GM19455 (cell line): ENCODE measurements around the gene CEP170B.
"Not testable (repeated sequence)": the region's sequence is repeated elsewhere in the genome, so short reads cannot be mapped to it uniquely, and the experiment has no call there.

ENCODE experiments used
- ATAC-seq: cut with Tn5 transposase; IDR thresholded peaks from one replicate; pipeline ENCODE4 v1.9.1; 2021; ENCODE audit not compliant: unreplicated experiment

CEP170B gene

GRCh38 chr14:104865081-104865630 is at the start of gene CEP170B:
TSS of gene CEP170B (plus strand) at chr14:104865268. CDS start at chr14:104868451, 3,183 bp downstream.
- no peak for ATAC-seq

- ATAC-seq, result no peak
Observed at GRCh38 chr14:104816616-104816884, 48.5 kb upstream of the CEP170B start.

- ATAC-seq, result no peak
Observed at GRCh38 chr14:104817930-104818713, 46.9 kb upstream of the CEP170B start.

DNA sequence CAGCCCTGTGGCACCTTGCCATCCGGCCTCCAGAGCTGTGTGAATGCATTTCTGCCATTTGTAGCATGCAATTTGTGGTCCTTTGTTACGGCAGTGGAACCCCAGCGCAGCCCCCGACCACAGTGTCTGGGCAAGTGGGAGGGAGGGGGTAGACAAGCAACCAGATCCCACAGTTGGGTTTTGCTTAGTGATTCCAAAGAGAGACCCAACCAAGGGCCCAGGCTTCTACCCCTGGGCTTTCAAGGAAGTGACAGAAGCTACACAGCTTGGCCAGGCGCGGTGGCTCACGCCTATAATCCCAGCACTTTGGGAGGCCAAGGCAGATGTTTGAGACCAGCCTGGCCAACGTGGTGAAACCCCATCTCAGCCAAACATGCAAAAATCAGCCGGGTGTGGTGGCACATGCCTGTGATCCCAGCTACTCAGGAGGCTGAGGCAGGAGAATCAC is 46.3 kb upstream of the CEP170B start:
- ATAC-seq, result no peak

DNA sequence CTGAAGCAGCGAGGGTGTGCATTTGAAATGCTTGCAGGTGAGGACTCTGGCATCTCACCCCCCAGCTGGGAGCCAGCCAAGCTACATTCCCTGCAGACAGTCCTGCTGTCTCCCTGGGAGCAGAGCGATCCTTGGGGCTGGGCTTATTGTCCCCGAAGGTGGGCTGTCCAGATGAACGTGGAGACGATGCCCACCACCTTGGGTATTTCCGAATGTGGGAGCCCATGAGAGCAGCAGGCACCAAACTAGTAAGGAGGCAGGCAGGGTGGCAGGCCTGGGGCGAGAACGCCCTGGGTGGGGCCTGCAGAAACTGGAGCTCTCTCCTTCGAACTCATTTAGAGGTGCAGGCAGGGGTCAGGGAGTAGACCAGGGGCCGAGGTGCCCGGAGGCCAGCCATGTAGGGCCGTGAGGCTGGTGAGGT is 45.7 kb upstream of the CEP170B start:
- ATAC-seq, result no peak

GRCh38 chr14:104820669-104821228 is 44.3 kb upstream of the CEP170B start:
- no peak for ATAC-seq

DNA sequence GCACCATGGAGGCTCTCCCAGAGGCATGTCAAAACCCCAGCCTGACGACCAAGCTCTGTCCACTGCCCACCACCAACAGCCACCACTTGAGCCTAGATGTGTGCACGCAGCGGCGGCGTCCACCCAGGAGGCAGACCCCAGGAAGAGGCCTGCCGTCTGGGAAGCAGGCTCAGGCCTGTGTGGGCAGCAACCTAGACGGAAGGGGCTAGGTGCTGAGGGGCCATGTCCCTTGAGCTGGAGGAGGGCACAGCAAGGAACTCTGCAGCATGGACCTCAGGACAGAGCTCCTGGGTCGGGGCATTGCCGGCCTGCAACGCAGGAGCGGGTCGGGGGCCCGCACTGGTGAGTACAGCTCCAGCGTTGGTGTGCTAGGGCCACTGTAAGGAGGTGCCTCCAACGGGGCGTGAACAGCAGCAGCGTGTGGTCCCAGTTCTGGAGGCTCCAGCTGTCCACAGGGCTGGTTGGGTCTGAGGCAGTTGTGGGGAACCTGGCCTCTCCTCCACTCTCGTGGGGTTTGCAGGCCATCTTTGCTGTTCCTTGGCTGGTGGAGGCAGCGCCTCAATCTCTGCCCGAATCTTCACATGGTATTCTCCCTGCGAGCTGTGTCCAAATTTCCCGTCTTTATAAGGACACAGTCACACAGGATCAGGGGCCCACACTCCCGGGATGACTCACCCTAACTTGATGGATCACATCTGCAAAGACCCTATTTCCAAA is 43.7 kb upstream of the CEP170B start:
- no peak for ATAC-seq

DNA sequence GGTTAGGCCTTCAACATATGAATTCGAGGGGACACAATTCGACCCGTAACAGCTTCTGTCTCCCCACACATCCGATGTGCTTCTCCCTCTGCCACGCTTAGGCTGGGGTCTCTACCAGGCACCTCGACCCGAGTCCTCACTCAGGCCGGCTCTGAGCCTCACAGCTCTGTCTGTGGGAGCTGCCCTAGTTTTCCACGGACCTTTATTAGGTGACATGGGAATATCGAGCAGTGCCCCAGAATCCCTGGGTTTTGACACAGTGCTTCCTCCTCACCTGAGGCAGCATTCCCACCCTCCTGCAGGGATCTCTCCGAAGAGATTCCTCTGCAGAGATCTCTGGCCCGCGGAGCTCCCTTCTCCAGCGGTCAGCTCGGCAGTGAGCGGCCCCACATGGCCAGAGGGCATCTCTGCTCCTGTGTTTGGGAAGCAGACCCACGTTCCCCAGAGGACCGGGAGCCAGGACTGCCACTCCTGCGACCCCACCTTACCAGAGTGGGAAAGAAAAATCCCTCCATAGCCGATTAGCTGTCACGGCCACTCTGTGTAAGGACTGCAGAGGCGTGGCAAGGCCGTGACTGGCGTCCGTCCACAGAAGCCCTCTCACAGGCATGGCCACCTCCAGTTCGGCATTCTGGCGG is 43.0 kb upstream of the CEP170B start:
- no peak for ATAC-seq

DNA sequence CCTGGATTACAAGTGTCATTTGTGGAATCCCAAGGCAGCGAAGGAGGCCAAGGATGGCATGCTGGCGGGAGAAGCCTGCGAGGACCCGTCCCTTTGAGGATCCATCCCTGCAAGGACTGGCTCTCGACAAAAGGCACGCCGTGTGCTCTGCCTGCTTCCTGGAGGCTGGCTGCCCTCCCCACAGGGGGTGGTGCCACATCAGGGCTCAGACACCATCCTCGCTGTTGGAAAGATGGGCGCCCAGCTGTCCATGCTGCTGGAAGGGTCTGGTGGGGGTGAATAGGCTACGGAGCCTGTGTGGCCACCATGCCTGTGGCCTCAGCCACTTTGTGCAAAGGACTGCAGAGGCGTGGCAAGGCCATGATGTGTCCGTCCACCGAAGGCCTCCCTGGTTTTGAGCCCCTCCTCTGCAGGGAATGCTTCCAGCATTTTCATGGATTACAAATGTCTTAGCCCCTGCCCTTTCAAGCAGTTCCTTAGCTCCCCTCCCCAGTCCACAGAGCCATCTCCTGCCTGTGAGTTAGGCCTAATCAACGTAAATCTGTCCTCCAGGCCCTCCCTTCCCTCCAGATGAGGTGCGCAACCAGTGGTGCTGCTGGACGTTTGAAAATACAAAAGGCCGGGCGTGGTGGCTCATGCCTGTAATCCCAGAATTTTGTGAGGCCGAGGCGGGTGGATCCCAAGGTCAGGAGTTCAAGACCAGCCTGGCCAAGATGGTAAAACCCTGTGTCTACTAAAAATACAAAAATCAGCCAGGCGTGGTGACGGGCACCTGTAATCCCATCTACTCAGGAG is 42.0 kb upstream of the CEP170B start:
- no peak for ATAC-seq

DNA sequence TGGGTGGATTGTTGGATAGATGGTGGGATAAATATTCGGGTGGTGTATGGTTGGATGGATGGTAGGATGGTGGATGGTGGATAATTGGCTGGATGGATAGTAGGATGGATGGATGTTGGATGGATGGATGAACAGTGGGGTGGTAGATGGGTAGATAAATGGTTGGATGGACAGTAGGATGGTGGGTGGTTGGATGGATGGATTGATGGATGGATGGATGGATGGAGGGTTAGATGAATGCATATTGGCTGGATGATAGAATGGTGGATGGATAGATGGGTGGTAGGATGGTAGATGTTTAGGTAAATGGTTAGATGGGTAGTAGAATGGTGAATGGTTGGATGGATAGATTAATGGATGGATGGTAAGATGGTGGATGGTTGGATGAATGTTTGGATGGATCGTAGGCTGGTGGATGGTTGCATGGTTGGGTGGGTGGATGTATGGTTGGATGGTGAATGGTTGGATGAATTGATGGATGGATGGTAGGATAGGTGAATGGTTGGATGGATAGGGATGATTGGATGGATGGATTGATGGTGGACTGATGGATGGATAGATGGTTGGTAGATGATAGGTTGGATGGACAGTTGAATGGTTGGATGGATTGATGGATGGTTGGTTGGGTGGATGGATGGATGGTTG is 40.6 kb upstream of the CEP170B start:
- no peak for ATAC-seq

DNA sequence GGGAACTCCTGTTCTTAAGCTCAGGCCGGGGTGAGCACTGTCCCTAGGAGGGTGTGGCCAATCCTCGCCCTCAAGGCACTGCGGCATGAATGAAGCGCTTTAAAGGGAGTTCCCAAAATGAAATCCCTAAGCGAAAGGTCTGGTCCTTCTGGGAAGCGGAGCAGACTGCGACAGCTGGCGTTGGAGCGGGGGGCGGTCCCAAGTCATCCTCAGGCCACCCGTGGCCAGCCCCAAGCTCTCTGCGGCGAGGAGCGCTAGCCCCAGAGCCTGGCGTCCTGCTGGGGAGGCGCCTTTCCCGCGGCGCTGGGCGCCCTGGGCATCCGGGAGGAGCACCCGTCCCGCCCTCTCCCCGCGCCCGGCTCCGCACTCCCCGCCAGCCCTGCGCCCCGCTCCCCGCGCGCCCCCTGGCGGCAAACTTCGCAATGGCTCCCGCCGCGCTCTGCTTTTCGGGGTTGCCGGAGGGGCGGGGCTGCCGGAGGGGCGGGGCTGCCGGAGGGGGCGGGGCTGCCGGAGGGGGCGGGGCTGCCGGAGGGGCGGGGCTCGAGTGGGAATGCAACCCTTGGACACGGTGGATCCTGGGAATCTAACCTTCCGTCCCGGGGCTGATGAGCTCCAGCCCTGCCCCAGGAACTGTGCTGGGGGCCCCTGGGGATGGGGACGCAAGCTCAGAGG is 38.7 kb upstream of the CEP170B start:
- peak; percentile 63 for ATAC-seq

GRCh38 chr14:104826861-104827176 is 38.2 kb upstream of the CEP170B start:
- ATAC-seq, result no peak

DNA sequence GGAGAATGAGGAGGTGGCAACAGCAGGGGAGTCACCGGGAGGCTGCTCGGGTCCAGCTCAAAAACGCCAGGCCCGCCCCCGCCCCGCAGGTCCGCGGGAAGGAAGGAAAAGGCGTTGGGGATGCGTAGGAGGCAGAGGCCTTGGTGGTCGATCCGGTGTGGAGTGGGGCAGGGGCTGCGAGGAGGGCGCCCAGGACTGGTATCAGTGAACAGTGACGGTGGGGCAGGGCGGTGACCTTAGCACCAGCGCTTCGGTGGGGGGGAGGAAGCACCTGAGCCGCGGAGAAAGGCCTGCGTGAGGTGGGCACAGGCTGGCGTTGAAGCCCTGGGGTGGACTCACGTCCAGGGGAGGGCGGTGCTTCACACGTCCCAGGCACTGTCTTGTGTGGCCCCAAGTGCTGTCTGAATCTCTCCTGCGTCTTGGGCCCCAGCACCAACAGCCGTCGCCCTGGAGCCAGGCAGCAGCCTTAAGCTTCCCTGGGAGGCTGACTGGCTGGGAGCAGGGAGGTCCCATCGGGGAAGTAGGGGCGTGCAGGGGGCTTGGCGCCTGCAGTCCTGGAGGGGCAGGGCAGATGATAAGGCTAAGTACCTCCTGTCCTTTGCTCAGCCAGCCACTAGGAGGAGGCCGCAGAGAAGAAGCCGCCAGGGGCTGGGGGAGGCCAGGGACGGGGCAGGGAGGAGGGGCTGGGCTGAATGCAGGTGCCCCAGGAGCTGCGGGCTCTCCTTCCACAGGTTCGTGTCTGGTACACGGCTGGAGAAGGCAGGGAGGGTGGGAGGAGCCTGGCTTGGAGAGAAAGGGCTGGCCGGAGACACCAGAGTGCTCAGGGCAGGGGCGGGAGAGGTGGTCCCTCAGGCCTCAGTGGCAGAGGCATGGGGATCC is 37.7 kb upstream of the CEP170B start:
- no peak for ATAC-seq

DNA sequence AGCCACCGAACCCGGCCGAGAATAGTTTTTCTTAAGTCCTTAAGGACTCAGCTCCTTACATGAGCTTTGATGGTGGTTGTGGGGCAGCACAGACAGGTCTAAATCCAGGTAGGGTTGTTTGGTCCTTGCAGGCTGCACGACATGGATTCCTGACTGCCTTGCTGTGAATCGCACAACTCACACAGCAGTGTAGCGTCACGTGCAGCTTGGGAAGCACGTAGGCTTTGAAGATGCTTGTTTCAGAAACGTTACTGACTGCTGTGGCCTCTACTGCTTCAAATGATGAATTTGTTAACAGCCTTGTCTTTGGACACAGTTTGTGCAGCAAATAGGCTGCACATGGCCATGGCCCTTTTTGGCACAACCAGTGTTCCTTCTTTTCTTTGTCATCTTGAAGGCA is 34.3 kb upstream of the CEP170B start:
- no peak for ATAC-seq

DNA sequence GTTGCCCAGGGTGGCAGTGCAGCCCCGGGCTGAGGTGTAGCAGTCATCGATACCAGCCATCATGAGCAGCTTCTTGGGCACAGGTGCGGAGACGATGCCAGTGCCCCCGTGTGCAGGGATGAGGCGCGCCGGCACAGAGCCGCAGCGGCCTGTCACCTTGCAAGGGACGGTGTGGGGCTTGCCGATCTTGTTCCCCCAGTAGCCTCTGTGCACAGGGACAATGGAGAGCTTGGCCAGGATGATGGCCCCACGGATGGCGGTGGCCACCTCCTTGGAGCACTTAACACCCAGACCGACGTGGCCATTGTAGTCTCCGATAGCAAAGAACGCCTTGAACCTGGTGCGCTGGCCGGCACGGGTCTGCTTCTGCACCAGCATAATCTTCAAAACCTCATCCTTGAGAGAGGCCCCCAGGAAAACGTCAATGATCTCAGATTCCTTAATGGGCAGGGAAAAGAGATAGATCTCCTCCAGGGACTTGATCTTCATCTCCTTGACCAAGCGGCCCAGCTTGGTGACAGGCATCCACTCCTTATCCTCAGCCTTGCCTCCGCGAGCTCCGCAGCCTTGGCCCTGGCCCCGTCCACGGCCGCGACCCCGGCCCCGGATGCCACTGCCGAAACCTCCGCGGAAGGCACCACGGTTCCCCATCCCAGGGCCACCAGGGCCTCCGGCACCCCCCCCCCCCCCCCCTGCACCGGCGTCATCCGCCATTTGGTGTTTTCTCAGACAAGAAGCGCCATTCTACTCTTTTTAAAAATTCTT is 28.7 kb upstream of the CEP170B start:
- ATAC-seq, result not testable (repeated sequence)

DNA sequence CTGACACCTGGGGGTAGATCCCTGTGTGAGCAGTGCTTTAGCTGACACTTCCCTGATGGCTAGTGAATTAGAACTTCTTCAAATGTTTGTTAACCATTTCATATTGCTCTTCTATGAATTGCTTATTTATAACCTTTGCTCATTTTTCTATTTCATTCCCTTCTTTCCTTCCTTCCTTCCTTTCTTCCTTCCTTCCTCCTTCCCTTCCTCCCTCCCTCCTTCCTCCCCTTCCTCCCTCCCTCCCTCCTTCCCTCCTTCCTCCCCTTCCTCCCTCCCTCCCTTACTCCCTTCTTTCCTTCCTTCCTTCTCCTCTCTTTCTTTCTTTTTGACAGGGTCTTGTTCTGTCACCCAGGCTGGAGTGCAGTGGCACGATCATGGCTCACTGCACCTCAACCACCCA is 23.3 kb upstream of the CEP170B start:
- no peak for ATAC-seq

DNA sequence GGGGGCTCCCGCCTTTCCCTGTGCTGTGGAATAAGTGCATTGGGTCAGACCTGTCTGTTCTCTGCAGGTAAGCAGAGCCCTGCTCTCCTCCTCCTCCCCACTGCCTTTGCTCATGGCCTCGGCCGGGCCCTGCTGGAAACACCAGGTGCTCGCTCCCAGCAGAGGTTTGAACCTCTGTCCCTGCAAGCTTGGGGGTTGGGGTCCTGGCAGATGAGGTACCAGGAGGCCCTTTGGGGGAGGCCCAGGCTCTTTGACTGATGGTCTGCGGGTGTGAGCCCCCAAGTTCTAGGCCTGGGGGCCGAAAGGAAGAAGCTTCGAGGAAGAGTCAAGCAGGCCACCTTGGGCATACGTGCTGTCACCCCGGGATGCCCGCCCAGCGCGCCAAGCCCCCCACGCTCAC is 22.1 kb upstream of the CEP170B start:
- no peak for ATAC-seq
